Measurements from ENCODE around the gene FOXB1. TPM values are rescaled to one million over a fixed set of nuclear protein-coding genes. Genes with fewer than 3 reads are reported as not detected.

The FOXB1 gene
- total and polyA plus RNA-seq, 9 of the 15 experiments (the other 6 are each of a cell fraction or from before 2014, with no cell fraction given): not detected

DNA sequence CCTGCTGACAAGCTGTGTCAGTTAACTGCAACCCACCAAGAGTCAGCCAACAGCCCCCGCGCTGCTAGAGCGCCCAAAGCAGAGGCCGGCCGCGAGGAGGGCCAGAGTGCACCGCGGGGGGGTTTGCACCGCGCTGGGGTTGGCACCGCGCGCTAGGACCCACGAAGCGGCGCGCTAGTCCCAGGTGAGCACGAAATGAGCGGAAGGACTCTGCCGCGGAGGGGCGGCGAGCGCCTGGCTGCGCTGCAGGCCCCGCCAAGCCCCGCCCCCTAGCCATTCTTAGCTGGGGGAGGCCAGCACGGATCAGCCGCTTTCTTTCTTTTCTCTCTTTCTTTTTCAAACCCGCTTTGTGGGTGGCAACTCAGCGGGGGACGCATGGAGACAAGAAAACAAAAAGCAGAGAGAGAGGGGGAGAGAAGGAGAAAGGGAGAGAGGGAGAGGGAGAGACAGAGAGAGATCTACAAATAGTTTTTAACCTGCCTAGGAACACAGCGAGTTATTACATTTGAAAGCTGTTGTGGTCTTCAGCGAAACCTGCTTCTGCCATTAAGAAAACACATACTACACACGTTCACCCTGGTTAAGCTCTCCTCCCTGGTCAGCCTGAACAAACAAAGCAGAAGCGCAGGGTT is 6.9 kb upstream of the FOXB1 start (continued):
- peak; percentile 67 to 70 for TF ChIP-seq RAD21 (CRISPR knock-in tag; conservative IDR thresholded peaks at IDR 0.05 in 1 of 2, IDR thresholded peaks at IDR 0.05 in 1 of 2)

DNA sequence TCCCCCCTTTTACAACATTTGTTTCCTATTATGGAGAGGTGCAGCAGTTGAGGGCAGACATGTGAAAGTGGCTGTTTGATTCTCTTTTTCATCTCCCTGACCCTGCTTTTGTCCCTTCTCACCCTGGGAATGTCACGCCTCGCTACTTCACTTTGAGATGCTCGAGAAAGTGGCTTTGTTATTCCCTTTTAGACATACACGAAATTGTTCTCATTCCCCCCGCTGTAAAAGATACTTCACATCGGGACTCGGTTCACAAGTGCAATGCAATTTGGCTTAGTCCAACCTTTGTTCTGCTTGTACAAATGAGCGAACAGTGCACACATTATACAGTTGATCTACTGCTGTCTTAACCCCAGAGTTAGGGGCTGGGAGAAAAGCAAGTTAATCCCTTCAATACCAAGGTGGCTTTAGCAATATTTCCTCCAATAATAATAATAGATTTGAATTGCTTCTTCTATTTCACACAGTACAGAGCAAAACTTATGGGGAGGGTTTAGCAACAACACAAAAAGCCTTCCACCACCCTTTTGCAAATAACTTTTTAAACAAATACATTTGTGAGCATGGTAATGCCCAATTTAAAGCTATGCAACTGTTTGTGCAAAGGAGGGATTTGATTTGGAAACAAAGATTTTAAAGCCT is 5.7 kb upstream of the FOXB1 start:
- H3K27ac ChIP-seq (ENCODE audit: extremely low read depth, low read depth, low read length): no peak overlapping the region
- peaks cover 0 to 6% of the 10 kb centered on the region in 2 experiments; a peak in 1 of 5 replicates for H3K4me1 ChIP-seq (replicated peaks in 1 of 2; ENCODE audit: control insufficient read depth in 2 of 2, insufficient read depth in 2 of 2, low read length in 2 of 2)
- ChIA-PET POLR2A (interaction anchor here (0.9 kb wide), 1 partner anchor 33 kb away, joined by 3 read pairs; no protein-coding TSS in a partner anchor), CTCF (ENCODE audit: low intra/inter-chr PET ratio) (no interaction called here)
- DNase-seq (ENCODE audit: extremely low read depth in 1 of 4, low spot score in 3 of 4) (no peak), FAIRE-seq (no peak), ATAC-seq (no peak)
- no peak overlapping the region for H3K4me3 ChIP-seq
- H3K36me3 ChIP-seq (ENCODE audit: control insufficient read depth, insufficient read depth, low read length): no peaks in the 10 kb centered on the region
- H2AFZ ChIP-seq (ENCODE audit: low read depth, low read length): no peak overlapping the region
- 3% methylated on average over 8 of the region's 8 CpGs for WGBS (ENCODE audit: insufficient coverage, low coverage, missing lambda C conversion rate)
- no peaks in the 10 kb centered on the region for H3K9me3 ChIP-seq (replicated peaks; ENCODE audit: control insufficient read depth, insufficient read depth, low read depth, low read length)
- no peak overlapping the region for H3K9ac ChIP-seq (ENCODE audit: insufficient read depth in 1 of 2, low read depth in 2 of 2, low read length in 2 of 2)
- H3K9me1 ChIP-seq (ENCODE audit: control insufficient read depth, insufficient read depth, low read length): no peaks in the 10 kb centered on the region
- peaks cover 45 to 78% of the 10 kb centered on the region in 2 experiments for H3K27me3 ChIP-seq (ENCODE audit: control insufficient read depth in 2 of 2, insufficient read depth in 2 of 2, low read length in 2 of 2)
- intact Hi-C loops (cut with micrococcal nuclease) (no loop called here), in situ Hi-C loops (cut with MboI) (no loop called here)
- no peak overlapping the region for H3K4me2 ChIP-seq (ENCODE audit: insufficient read depth, low read length)
- no TSS peak for BruUV-seq (replicated peaks)
- H4K20me1 ChIP-seq (replicated peaks; ENCODE audit: control insufficient read depth, insufficient read depth, low read length): no peaks in the 10 kb centered on the region
- no peaks in the 10 kb centered on the region for H3K79me2 ChIP-seq (ENCODE audit: control insufficient read depth, insufficient read depth, low read length)
- TF ChIP-seq POLR3G (IDR thresholded peaks at IDR 0.05; ENCODE audit: extremely low read depth, insufficient read length, insufficient replicate concordance) (no peak), RBM14 (IDR thresholded peaks at IDR 0.05; ENCODE audit: borderline replicate concordance, insufficient read depth, low read depth, low read length) (no peak), ZNF143 (CRISPR knock-in tag; IDR thresholded peaks at IDR 0.05) (no peak), SIX5 (IDR thresholded peaks at IDR 0.05; ENCODE audit: borderline replicate concordance in 1 of 2, insufficient read depth in 1 of 2, low read depth in 1 of 2, low read length in 2 of 2) (no peak), RFX1 (IDR thresholded peaks at IDR 0.05) (no peak), JUND (IDR thresholded peaks at IDR 0.05; ENCODE audit: borderline replicate concordance, low read depth, low read length) (no peak), JUND (tag; IDR thresholded peaks at IDR 0.05; ENCODE audit: borderline replicate concordance, low read depth, low read length) (no peak), ZNF780A (CRISPR knock-in tag; IDR thresholded peaks at IDR 0.05) (no peak), PTTG1 (tag; IDR thresholded peaks at IDR 0.05; ENCODE audit: low read depth) (no peak), MCM3 (IDR thresholded peaks at IDR 0.05) (no peak), ZNF263 (CRISPR knock-in tag; IDR thresholded peaks at IDR 0.05; ENCODE audit: borderline replicate concordance) (no peak)
